K562 (cell line): ENCODE results near the gene KCTD17. TPM values are rescaled to one million over a fixed set of nuclear protein-coding genes. Genes with fewer than 3 reads are reported as not detected.

Experiments
- CAMTA2 ChIP-seq: fragments of 250-450 bp; sonication (Bioruptor Pico); conservative IDR thresholded peaks from 2 replicates; pipeline ENCODE4 v1.5.1; 2022
- ETV1 ChIP-seq: fragments of 450-650 bp; conservative IDR thresholded peaks from 2 replicates; pipeline ENCODE4 v1.6.1; 2016; ENCODE audit warnings: missing genetic modification characterization, control low read depth, low read depth, missing compliant biosample characterization
- EZH2 ChIP-seq: IDR thresholded peaks from 2 replicates; pipeline ENCODE4 v1.6.1; 2012; ENCODE audit warnings: low read depth, mild to moderate bottlenecking, inconsistent platforms, low read length, borderline replicate concordance
- FOXK2 ChIP-seq, 2 experiments: fragments of 450-650 bp; IDR thresholded peaks in 1 of 2; conservative IDR thresholded peaks in 1 of 2; 2 replicates each; pipeline ENCODE4 v1.6.1; 2016; ENCODE audit warnings: low read depth in 2 of 2, mild to moderate bottlenecking in 1 of 2
- KDM1A ChIP-seq, 2 experiments: fragments of 450-650 bp; IDR thresholded peaks; 2 replicates each; pipeline ENCODE4 v1.6.1; 2016; ENCODE audit warnings: mild to moderate bottlenecking in 2 of 2
- MCM5 ChIP-seq: fragments of 450-650 bp; IDR thresholded peaks from 2 replicates; pipeline ENCODE4 v1.6.1; 2016; ENCODE audit warnings: low read depth
- MXI1 ChIP-seq: IDR thresholded peaks from 2 replicates; pipeline ENCODE4 v1.6.1; 2011; ENCODE audit warnings: low read depth, mild to moderate bottlenecking, improper control_type of control experiment, low read length
- NR3C1 ChIP-seq: sonication (generic); formaldehyde crosslinking; IDR thresholded peaks from 2 replicates; pipeline ENCODE4 v1.8.1; 2022; ENCODE audit warnings: missing genetic modification reagents
- PCBP1 ChIP-seq: fragments of 200-400 bp; formaldehyde crosslinking; IDR thresholded peaks from 2 replicates; pipeline ENCODE4 v1.6.1; 2018; ENCODE audit warnings: mild to moderate bottlenecking, low read depth, low read length; ENCODE audit not compliant: poor library complexity, severe bottlenecking
- SAFB ChIP-seq: fragments of 200-400 bp; formaldehyde crosslinking; IDR thresholded peaks from 2 replicates; pipeline ENCODE4 v1.6.1; 2017; ENCODE audit warnings: low read depth, low read length, borderline replicate concordance
- STAT5B ChIP-seq: fragments of 250-450 bp; sonication (Bioruptor Pico); IDR thresholded peaks from 2 replicates; pipeline ENCODE4 v1.8.0; 2021; ENCODE audit warnings: mild to moderate bottlenecking, inconsistent platforms
- TEAD1 ChIP-seq, 2 experiments: fragments of 450-650 bp in 1 of 2; sonication (generic) in 1 of 2; formaldehyde crosslinking; IDR thresholded peaks; 2 replicates each; pipeline versions ENCODE4 v1.4.0 to v1.8.0; 2020 to 2022; ENCODE audit warnings: mild to moderate bottlenecking in 2 of 2, missing genetic modification reagents in 1 of 2
- ZBTB8A ChIP-seq: fragments of 450-650 bp; IDR thresholded peaks from 2 replicates; pipeline ENCODE4 v1.6.1; 2018; ENCODE audit warnings: mild to moderate bottlenecking, moderate library complexity; ENCODE audit not compliant: partially characterized antibody
- ZKSCAN3 ChIP-seq: fragments of 250-450 bp; sonication (Bioruptor Pico); IDR thresholded peaks from 2 replicates; pipeline ENCODE4 v1.4.0; 2020
- ZNF12 ChIP-seq: sonication (generic); formaldehyde crosslinking; IDR thresholded peaks from 2 replicates; pipeline ENCODE4 v1.4.0; 2020; ENCODE audit warnings: mild to moderate bottlenecking, missing genetic modification reagents
- ZNF436 ChIP-seq: fragments of 250-450, 450-650 bp; sonication (Bioruptor Pico); formaldehyde crosslinking; IDR thresholded peaks from 2 replicates; pipeline ENCODE4 v1.7.0; 2020; ENCODE audit warnings: mild to moderate bottlenecking
- ZNF444 ChIP-seq: fragments of 250-450 bp; sonication (Bioruptor Pico); IDR thresholded peaks from 2 replicates; pipeline ENCODE4 v1.4.0; 2020; ENCODE audit warnings: mild to moderate bottlenecking, moderate library complexity
- ZNF584 ChIP-seq: fragments of 200-800 bp; sonication (Bioruptor generic); IDR thresholded peaks from 2 replicates; pipeline ENCODE4 v1.6.1; 2016; ENCODE audit warnings: low read depth, mild to moderate bottlenecking, missing genetic modification characterization, missing compliant biosample characterization
- polyA plus RNA-seq, 8 experiments: library from polyadenylated mRNA; depleted of rRNA in 4 of 8; stranded (reverse) in 5 of 8; unstranded in 3 of 8; fragments of >200 nt; fragmentation: Nextera tagmentation in 2 of 8; fragmentation: Illumina TruSeq in 1 of 8; extraction: Ambion mirVana in 2 of 8; extraction: Trizol in 1 of 8; gene quantifications; 2 replicates each; pipeline versions ENCODE4 v1.2.1 to v1.2.3, GENCODE V29; 2011 to 2014; ENCODE audit warnings: inconsistent platforms in 1 of 8, missing spikeins in 1 of 8
- total RNA-seq, 7 experiments: library from RNA; depleted of rRNA in 6 of 7; stranded (reverse); fragments of >200 nt in 6 of 7; fragmentation: Illumina TruSeq in 2 of 7; extraction: Trizol in 2 of 7; gene quantifications; 2 replicates each; pipeline versions ENCODE4 v1.2.1 to v1.2.3, GENCODE V29; 2011 to 2021; ENCODE audit warnings: low replicate concordance in 1 of 7
- TF ChIP-seq, protein P1 (sequence below): sonication (generic); formaldehyde crosslinking; IDR thresholded peaks from 2 replicates; pipeline ENCODE4 v1.5.0; 2020; ENCODE audit warnings: missing genetic modification reagents
- TF ChIP-seq, protein P2 (sequence below), 2 experiments: fragments of 450-650 bp; conservative IDR thresholded peaks; 2 replicates each; pipeline ENCODE4 v1.6.1; 2017; ENCODE audit warnings: mild to moderate bottlenecking in 2 of 2, moderate library complexity in 2 of 2
- TF ChIP-seq, protein P3 (sequence below), 2 experiments: IDR thresholded peaks; 2 replicates each; pipeline ENCODE4 v1.6.1; 2011; ENCODE audit warnings: borderline replicate concordance in 1 of 2, control low read depth in 1 of 2, low read depth in 1 of 2, low read length in 1 of 2, mild to moderate bottlenecking in 1 of 2, mixed read lengths in 1 of 2, moderate library complexity in 1 of 2; ENCODE audit not compliant: insufficient read depth in 1 of 2, insufficient read length in 1 of 2, poor library complexity in 1 of 2, severe bottlenecking in 1 of 2; ENCODE audit errors: extremely low read depth in 1 of 2
- TF ChIP-seq, protein P4 (sequence below): fragments of 250-450 bp; sonication (Bioruptor Pico); IDR thresholded peaks from 2 replicates; pipeline ENCODE4 v1.5.0; 2020; ENCODE audit warnings: mild to moderate bottlenecking, borderline replicate concordance
- TF ChIP-seq, protein P5 (sequence below): fragments of 450-650 bp; formaldehyde crosslinking; conservative IDR thresholded peaks from 2 replicates; pipeline ENCODE4 v1.4.0; 2022; ENCODE audit warnings: mild to moderate bottlenecking, missing genetic modification characterization

The KCTD17 gene
- total and polyA plus RNA-seq, 9 of the 15 experiments (the other 6 are each of a cell fraction or from before 2014, with no cell fraction given) = 0.22 to 0.90 (median 0.49) TPM; not detected in 2

DNA sequence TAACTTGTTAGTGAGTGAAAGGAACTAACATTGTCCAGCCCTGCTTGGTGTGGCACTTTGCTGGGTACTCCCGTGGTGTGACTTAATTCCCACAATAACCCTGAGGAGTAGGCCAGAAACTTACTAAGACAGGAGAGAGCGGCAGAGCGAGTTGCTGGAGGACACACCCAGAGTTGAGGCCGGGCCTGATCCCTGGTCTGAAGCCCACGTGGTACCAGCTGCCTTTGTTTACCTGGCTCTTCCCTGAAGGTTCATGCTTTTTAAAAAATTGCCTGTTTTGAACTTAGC, 31.4 kb upstream of the KCTD17 start (continued):
- TF ChIP-seq, protein P1, sequence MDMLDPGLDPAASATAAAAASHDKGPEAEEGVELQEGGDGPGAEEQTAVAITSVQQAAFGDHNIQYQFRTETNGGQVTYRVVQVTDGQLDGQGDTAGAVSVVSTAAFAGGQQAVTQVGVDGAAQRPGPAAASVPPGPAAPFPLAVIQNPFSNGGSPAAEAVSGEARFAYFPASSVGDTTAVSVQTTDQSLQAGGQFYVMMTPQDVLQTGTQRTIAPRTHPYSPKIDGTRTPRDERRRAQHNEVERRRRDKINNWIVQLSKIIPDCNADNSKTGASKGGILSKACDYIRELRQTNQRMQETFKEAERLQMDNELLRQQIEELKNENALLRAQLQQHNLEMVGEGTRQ = peak; percentile 32; the same call in 1 of the 2 replicates
- TF ChIP-seq, protein P2, sequence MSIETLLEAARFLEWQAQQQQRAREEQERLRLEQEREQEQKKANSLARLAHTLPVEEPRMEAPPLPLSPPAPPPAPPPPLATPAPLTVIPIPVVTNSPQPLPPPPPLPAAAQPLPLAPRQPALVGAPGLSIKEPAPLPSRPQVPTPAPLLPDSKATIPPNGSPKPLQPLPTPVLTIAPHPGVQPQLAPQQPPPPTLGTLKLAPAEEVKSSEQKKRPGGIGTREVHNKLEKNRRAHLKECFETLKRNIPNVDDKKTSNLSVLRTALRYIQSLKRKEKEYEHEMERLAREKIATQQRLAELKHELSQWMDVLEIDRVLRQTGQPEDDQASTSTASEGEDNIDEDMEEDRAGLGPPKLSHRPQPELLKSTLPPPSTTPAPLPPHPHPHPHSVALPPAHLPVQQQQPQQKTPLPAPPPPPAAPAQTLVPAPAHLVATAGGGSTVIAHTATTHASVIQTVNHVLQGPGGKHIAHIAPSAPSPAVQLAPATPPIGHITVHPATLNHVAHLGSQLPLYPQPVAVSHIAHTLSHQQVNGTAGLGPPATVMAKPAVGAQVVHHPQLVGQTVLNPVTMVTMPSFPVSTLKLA (conservative IDR thresholded peaks at IDR 0.05) = peak; percentile 82 to 88
- TF ChIP-seq KDM1A (IDR thresholded peaks at IDR 0.05) (no peak), TEAD1 (CRISPR knock-in tag; IDR thresholded peaks at IDR 0.05) (no peak), ZNF584 (CRISPR knock-in tag) (no peak), STAT5B (CRISPR knock-in tag) (no peak), NR3C1 (no peak), ZNF12 (no peak), ZNF444 (no peak), MCM5 (no peak), ZKSCAN3 (no peak), SAFB (no peak), EZH2 (no peak), ZBTB8A (no peak), PCBP1 (no peak), MXI1 (peak; percentile 33; the same call in 1 of the 2 replicates), ETV1 (tag) (no peak), FOXK2 (conservative IDR thresholded peaks at IDR 0.05 in 1 of 2, IDR thresholded peaks at IDR 0.05 in 1 of 2; ENCODE audit: low read depth in 2 of 2) (0 out of 4 replicates have a peak, but pooled peaks of 1 of the 2 experiments have one; percentile 40), ZNF436 (CRISPR knock-in tag) (no peak), CAMTA2 (CRISPR knock-in tag) (no peak)
- TF ChIP-seq, protein P3, sequence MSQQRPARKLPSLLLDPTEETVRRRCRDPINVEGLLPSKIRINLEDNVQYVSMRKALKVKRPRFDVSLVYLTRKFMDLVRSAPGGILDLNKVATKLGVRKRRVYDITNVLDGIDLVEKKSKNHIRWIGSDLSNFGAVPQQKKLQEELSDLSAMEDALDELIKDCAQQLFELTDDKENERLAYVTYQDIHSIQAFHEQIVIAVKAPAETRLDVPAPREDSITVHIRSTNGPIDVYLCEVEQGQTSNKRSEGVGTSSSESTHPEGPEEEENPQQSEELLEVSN (IDR thresholded peaks at IDR 0.05; ENCODE audit: borderline replicate concordance in 1 of 2, extremely low read depth in 1 of 2, insufficient read depth in 1 of 2, insufficient read length in 1 of 2, low read depth in 1 of 2, low read length in 1 of 2, poor library complexity in 1 of 2, severe bottlenecking in 1 of 2) = peak in 1 of 2 experiments; percentile 47
- TF ChIP-seq, protein P4, sequence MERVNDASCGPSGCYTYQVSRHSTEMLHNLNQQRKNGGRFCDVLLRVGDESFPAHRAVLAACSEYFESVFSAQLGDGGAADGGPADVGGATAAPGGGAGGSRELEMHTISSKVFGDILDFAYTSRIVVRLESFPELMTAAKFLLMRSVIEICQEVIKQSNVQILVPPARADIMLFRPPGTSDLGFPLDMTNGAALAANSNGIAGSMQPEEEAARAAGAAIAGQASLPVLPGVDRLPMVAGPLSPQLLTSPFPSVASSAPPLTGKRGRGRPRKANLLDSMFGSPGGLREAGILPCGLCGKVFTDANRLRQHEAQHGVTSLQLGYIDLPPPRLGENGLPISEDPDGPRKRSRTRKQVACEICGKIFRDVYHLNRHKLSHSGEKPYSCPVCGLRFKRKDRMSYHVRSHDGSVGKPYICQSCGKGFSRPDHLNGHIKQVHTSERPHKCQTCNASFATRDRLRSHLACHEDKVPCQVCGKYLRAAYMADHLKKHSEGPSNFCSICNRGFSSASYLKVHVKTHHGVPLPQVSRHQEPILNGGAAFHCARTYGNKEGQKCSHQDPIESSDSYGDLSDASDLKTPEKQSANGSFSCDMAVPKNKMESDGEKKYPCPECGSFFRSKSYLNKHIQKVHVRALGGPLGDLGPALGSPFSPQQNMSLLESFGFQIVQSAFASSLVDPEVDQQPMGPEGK (CRISPR knock-in tag) = no peak
- TF ChIP-seq, protein P5, sequence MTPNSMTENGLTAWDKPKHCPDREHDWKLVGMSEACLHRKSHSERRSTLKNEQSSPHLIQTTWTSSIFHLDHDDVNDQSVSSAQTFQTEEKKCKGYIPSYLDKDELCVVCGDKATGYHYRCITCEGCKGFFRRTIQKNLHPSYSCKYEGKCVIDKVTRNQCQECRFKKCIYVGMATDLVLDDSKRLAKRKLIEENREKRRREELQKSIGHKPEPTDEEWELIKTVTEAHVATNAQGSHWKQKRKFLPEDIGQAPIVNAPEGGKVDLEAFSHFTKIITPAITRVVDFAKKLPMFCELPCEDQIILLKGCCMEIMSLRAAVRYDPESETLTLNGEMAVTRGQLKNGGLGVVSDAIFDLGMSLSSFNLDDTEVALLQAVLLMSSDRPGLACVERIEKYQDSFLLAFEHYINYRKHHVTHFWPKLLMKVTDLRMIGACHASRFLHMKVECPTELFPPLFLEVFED = no peak
